GM19328 (cell line): ENCODE measurements around the gene KHDRBS2.

ENCODE experiments used
- ATAC-seq: cut with Tn5 transposase; IDR thresholded peaks from one replicate; pipeline ENCODE4 v1.9.1; 2021; ENCODE audit warnings: mild to moderate bottlenecking, moderate library complexity; ENCODE audit not compliant: unreplicated experiment

The KHDRBS2 gene

GRCh38 chr6:62192593-62192992 is 93.4 kb downstream of the KHDRBS2 start:
- no peak for ATAC-seq

GRCh38 chr6:62175195-62175594 is 110.8 kb downstream of the KHDRBS2 start:
- no peak for ATAC-seq

GRCh38 chr6:62174548-62174947 is 111.5 kb downstream of the KHDRBS2 start:
- ATAC-seq: no peak

- no peak for ATAC-seq
Observed at GRCh38 chr6:62167736-62168135, 118.3 kb downstream of the KHDRBS2 start.

GRCh38 chr6:62162858-62163257 is 123.2 kb downstream of the KHDRBS2 start:
- no peak for ATAC-seq

GRCh38 chr6:62152796-62153195 is 133.2 kb downstream of the KHDRBS2 start:
- ATAC-seq: no peak

GRCh38 chr6:62150048-62150663 is 135.9 kb downstream of the KHDRBS2 start:
- ATAC-seq: no peak

GRCh38 chr6:62146954-62147853 is 138.8 kb downstream of the KHDRBS2 start:
- no peak for ATAC-seq

GRCh38 chr6:62129127-62129526 is 156.9 kb downstream of the KHDRBS2 start:
- ATAC-seq: no peak

GRCh38 chr6:62119401-62119800 is 166.6 kb downstream of the KHDRBS2 start:
- ATAC-seq: no peak

GRCh38 chr6:62103186-62103859 is 182.7 kb downstream of the KHDRBS2 start:
- no peak for ATAC-seq

GRCh38 chr6:62102387-62102786 is 183.6 kb downstream of the KHDRBS2 start:
- no peak for ATAC-seq

- no peak for ATAC-seq
Observed at GRCh38 chr6:62090442-62091229, 195.4 kb downstream of the KHDRBS2 start.

GRCh38 chr6:62089781-62090180 is 196.2 kb downstream of the KHDRBS2 start:
- ATAC-seq: no peak

GRCh38 chr6:62086047-62086446 is 200.0 kb downstream of the KHDRBS2 start:
- no peak for ATAC-seq

- ATAC-seq: no peak
Observed at GRCh38 chr6:62075869-62076268, 210.2 kb downstream of the KHDRBS2 start.

- ATAC-seq: no peak
Observed at GRCh38 chr6:62059901-62060300, 226.1 kb downstream of the KHDRBS2 start.

GRCh38 chr6:62057300-62057699 is 228.7 kb downstream of the KHDRBS2 start:
- ATAC-seq: no peak

GRCh38 chr6:62045502-62045901 is 240.5 kb downstream of the KHDRBS2 start:
- no peak for ATAC-seq

GRCh38 chr6:62043084-62043483 is 242.9 kb downstream of the KHDRBS2 start:
- ATAC-seq: no peak

- ATAC-seq: no peak
Observed at GRCh38 chr6:62042429-62042828, 243.6 kb downstream of the KHDRBS2 start.
